Tibial nerve (tissue), 4 donors: Measurements from ENCODE around the gene DHRSX. TPM values are rescaled to one million over a fixed set of nuclear protein-coding genes. Genes with fewer than 3 reads are reported as not detected.

Experiments
- DNase-seq, 2 donors: peaks; one replicate each; pipeline ENCODE4 v3.0.0-alpha.2; 2019; ENCODE audit warnings: low spot score in 2 of 2
- H3K27ac ChIP-seq, 4 donors: fragments of 200-600 bp; sonication (generic) in 3 of 4; one replicate each; pipeline ENCODE4 v1.5.1; 2017 to 2019; ENCODE audit warnings: mild to moderate bottlenecking in 1 of 4
- H3K27me3 ChIP-seq, 2 donors: fragments of 200-600 bp; sonication (generic) in 1 of 2; one replicate each; pipeline versions ENCODE4 v1.5.1 to v1.6.0; 2017 to 2019
- H3K36me3 ChIP-seq, 3 donors: fragments of 200-600 bp; sonication (generic); one replicate each; pipeline ENCODE4 v1.5.1; 2018 to 2019
- H3K4me1 ChIP-seq, 4 donors: fragments of 200-600 bp; sonication (generic) in 3 of 4; one replicate each; pipeline ENCODE4 v1.5.1; 2017 to 2019
- H3K4me3 ChIP-seq, 4 donors: fragments of 200-600 bp; sonication (generic) in 3 of 4; one replicate each; pipeline ENCODE4 v1.5.1; 2017 to 2019; ENCODE audit warnings: mild to moderate bottlenecking in 1 of 4, moderate library complexity in 1 of 4
- H3K9me3 ChIP-seq, 4 donors: fragments of 200-600 bp; sonication (generic) in 3 of 4; one replicate each; pipeline ENCODE4 v1.5.1; 2017 to 2019
- CTCF ChIP-seq, 5 experiments: fragments of 200-600 bp in 3 of 5; fragments of 450-650 bp in 2 of 5; sonication (generic) in 3 of 5; IDR thresholded peaks; one replicate each; pipeline ENCODE4 v1.5.1; 2016 to 2019; ENCODE audit warnings: antibody characterized with exemption in 5 of 5, mild to moderate bottlenecking in 3 of 5, moderate library complexity in 2 of 5
- EP300 ChIP-seq, 2 donors: sonication (generic); formaldehyde crosslinking; IDR thresholded peaks; one replicate each; pipeline ENCODE4 v1.6.1; 2017; ENCODE audit warnings: antibody characterized with exemption in 2 of 2, mild to moderate bottlenecking in 1 of 2
- POLR2A ChIP-seq, 2 donors: fragments of 450-650 bp; IDR thresholded peaks; one replicate each; pipeline ENCODE4 v1.6.1; 2017; ENCODE audit warnings: antibody characterized with exemption in 2 of 2, mild to moderate bottlenecking in 2 of 2, moderate library complexity in 2 of 2
- whole genome bisulfite sequencing, 2 donors: methylation state at CpG; one replicate each; pipeline ENCODE4 v1.1.5; 2018; 5-methylcytosine and 5-hydroxymethylcytosine counted together
- total RNA-seq, 4 donors: library from RNA; depleted of rRNA; stranded (reverse); fragments of >200 nt; gene quantifications; one replicate each; pipeline ENCODE4 v1.1.0, GENCODE V29; 2016

Gene DHRSX
- total RNA-seq, 4 donors from 2014 or later = 20.3 to 44.3 (median 31.7) TPM

- no peaks in the 10 kb centered on the region for H3K27me3 ChIP-seq
- DNase-seq = no peak
- no peak for TF ChIP-seq CTCF (IDR thresholded peaks at IDR 0.05)
- no peak for TF ChIP-seq EP300 (IDR thresholded peaks at IDR 0.05)
- no peak for TF ChIP-seq POLR2A (IDR thresholded peaks at IDR 0.05)
- peaks cover 0 to 8% (median 0%) of the 10 kb centered on the region in 4 donors for H3K4me1 ChIP-seq
- WGBS, 2 donors = 96% methylated on average over 14 of the region's 14 CpGs
- no peak overlapping the region for H3K4me3 ChIP-seq
- peaks cover 0 to 2% (median 0%) of the 10 kb centered on the region in 3 donors for H3K36me3 ChIP-seq
- no peak overlapping the region for H3K27ac ChIP-seq
- no peaks in the 10 kb centered on the region for H3K9me3 ChIP-seq
Measured at GRCh38 chrX:2446815-2447214, 54.0 kb downstream of the DHRSX start.

GRCh38 chrX:2445662-2446623, 54.8 kb downstream of the DHRSX start:
- Histone ChIP-seq H3K27me3 (no peaks in the 10 kb centered on the region), H3K9me3 (no peaks in the 10 kb centered on the region), H3K4me1 (peaks cover 0 to 8% (median 0%) of the 10 kb centered on the region in 4 donors), H3K36me3 (peaks cover 0 to 10% (median 0%) of the 10 kb centered on the region in 3 donors), H3K27ac (no peak overlapping the region), H3K4me3 (no peak overlapping the region)
- WGBS, 2 donors = 91 to 92% methylated on average over 30 to 31 of the region's 31 CpGs
- DNase-seq = no peak
- no peak for TF ChIP-seq CTCF (IDR thresholded peaks at IDR 0.05)
- TF ChIP-seq EP300 (IDR thresholded peaks at IDR 0.05) = no peak
- TF ChIP-seq POLR2A (IDR thresholded peaks at IDR 0.05) = no peak

- TF ChIP-seq POLR2A (IDR thresholded peaks at IDR 0.05) = no peak
- no peak for TF ChIP-seq CTCF (IDR thresholded peaks at IDR 0.05)
- TF ChIP-seq EP300 (IDR thresholded peaks at IDR 0.05) = no peak
- Histone ChIP-seq H3K36me3 (peaks cover 0 to 32% (median 0%) of the 10 kb centered on the region in 3 donors), H3K27me3 (no peaks in the 10 kb centered on the region), H3K9me3 (peaks cover 0 to 7% (median 0%) of the 10 kb centered on the region in 4 donors), H3K4me3 (no peak overlapping the region), H3K27ac (no peak overlapping the region), H3K4me1 (no peaks in the 10 kb centered on the region)
- WGBS, 2 donors = 75 to 83% methylated on average over 7 of the region's 7 CpGs
- no peak for DNase-seq
Measured at GRCh38 chrX:2442694-2443093, 58.1 kb downstream of the DHRSX start.

GRCh38 chrX:2441466-2441865, 59.3 kb downstream of the DHRSX start:
- Histone ChIP-seq H3K4me3 (no peak overlapping the region), H3K9me3 (peaks cover 0 to 7% (median 0%) of the 10 kb centered on the region in 4 donors), H3K27ac (no peak overlapping the region), H3K36me3 (peaks cover 0 to 32% (median 0%) of the 10 kb centered on the region in 3 donors), H3K27me3 (no peaks in the 10 kb centered on the region), H3K4me1 (no peaks in the 10 kb centered on the region)
- no peak for DNase-seq
- WGBS, 2 donors = 88 to 95% methylated on average over 5 of the region's 5 CpGs
- TF ChIP-seq POLR2A (IDR thresholded peaks at IDR 0.05) = no peak
- no peak for TF ChIP-seq EP300 (IDR thresholded peaks at IDR 0.05)
- no peak for TF ChIP-seq CTCF (IDR thresholded peaks at IDR 0.05)

GRCh38 chrX:2439613-2440012, 61.2 kb downstream of the DHRSX start:
- Histone ChIP-seq H3K4me3 (no peak overlapping the region), H3K4me1 (no peaks in the 10 kb centered on the region), H3K27ac (no peak overlapping the region), H3K9me3 (peaks cover 0 to 7% (median 0%) of the 10 kb centered on the region in 4 donors), H3K36me3 (peaks cover 0 to 33% (median 0%) of the 10 kb centered on the region in 3 donors), H3K27me3 (no peaks in the 10 kb centered on the region)
- DNase-seq = no peak
- 90 to 97% methylated on average over 8 of the region's 8 CpGs for WGBS, 2 donors
- TF ChIP-seq POLR2A (IDR thresholded peaks at IDR 0.05) (no peak), EP300 (IDR thresholded peaks at IDR 0.05) (no peak), CTCF (IDR thresholded peaks at IDR 0.05) (no peak)
